ENCODE measurements around the gene SH3BP2. TPM values are rescaled to one million over a fixed set of nuclear protein-coding genes. Genes with fewer than 3 reads are reported as not detected.

Gene SH3BP2
- total RNA-seq, 1 donor from 2014 or later, result 150 TPM

DNA sequence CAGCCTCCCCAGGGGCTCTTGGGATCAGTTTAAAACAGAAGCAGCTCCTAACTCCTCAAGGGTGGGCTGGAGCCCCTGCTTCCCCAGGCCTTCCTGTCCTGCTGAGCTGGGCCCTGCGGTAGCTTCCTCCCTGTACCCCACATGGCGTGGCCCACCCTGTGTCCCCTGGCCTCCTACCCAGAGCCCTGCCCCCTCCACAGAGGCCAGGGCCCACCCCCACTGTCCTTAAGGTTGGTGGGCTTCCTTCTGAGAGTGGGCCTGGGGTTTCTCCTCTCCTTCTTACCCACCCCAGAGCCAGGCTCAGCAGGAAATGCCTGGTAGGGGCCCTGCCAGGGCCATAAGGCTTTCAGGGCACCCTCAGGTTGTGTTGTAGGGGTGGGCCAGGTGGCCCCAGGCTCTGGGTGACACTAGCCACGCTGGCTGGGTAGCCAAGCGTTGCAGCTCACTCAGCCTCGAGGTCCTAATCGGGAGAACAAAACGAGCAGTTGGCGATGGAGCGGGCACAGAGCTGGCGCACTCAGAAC lies 11.6 kb downstream of the SH3BP2 start:
- Mint-ChIP-seq H3K27ac (ENCODE audit: unreplicated experiment) (no peak overlapping the region), H3K9me3 (ENCODE audit: unreplicated experiment) (no peaks in the 10 kb centered on the region), H3K4me3 (ENCODE audit: unreplicated experiment) (no peak overlapping the region), H3K4me1 (ENCODE audit: unreplicated experiment) (peaks cover 19% of the 10 kb centered on the region), H3K36me3 (ENCODE audit: low read depth, unreplicated experiment) (peaks cover 3% of the 10 kb centered on the region), H3K27me3 (ENCODE audit: unreplicated experiment) (peaks cover 11% of the 10 kb centered on the region)
- TF ChIP-seq CTCF (IDR thresholded peaks at IDR 0.05; ENCODE audit: unreplicated experiment), result no peak
- no peak for DNase-seq (ENCODE audit: low spot score)

GRCh38 chr4:2804973-2805501 lies 12.2 kb downstream of the SH3BP2 start:
- no peaks in the 10 kb centered on the region for H3K9me3 Mint-ChIP-seq (ENCODE audit: unreplicated experiment)
- peaks cover 15% of the 10 kb centered on the region for H3K4me1 Mint-ChIP-seq (ENCODE audit: unreplicated experiment)
- H3K27ac Mint-ChIP-seq (ENCODE audit: unreplicated experiment), result no peak overlapping the region
- DNase-seq (ENCODE audit: low spot score), result no peak
- no peak for TF ChIP-seq CTCF (IDR thresholded peaks at IDR 0.05; ENCODE audit: unreplicated experiment)
- H3K27me3 Mint-ChIP-seq (ENCODE audit: unreplicated experiment), result peaks cover 11% of the 10 kb centered on the region
- H3K4me3 Mint-ChIP-seq (ENCODE audit: unreplicated experiment), result no peak overlapping the region
- H3K36me3 Mint-ChIP-seq (ENCODE audit: low read depth, unreplicated experiment), result peaks cover 3% of the 10 kb centered on the region

DNA sequence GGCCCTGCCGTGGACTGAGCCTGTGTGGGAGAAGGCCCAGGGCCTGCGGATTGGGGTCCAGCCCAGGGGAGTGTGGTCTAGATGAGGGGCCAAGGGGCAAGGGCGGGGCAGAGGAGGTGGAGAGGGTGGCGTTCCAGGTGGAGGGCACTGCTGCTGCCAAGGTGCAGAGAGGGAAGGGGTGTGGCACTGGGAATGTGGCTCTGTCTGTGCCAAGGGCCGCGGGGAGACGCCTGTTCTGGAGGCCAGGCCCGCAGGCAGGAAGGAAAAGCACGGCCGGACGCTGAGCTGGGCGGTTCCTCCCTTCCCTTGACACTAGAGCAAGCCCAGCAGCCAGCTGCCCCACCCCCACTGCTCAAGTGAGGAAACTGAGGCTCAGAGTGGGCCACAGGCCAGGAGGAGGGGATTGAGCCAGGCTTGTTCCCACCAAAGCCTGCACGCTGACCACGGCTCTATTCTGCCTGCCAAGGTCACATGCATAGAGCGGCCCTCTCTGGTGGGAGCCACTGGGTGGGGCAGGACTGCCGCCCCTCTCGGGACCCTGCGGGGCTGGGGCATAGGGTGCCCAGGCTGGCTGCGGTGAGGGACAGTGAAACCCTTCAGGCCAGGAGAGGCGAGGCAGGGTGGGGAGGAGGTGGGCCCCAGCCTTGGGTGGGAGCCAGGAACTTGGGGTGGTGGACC lies 13.0 kb downstream of the SH3BP2 start:
- Mint-ChIP-seq H3K4me3 (ENCODE audit: unreplicated experiment) (no peak overlapping the region), H3K27ac (ENCODE audit: unreplicated experiment) (no peak overlapping the region), H3K4me1 (ENCODE audit: unreplicated experiment) (peaks cover 19% of the 10 kb centered on the region), H3K36me3 (ENCODE audit: low read depth, unreplicated experiment) (peaks cover 3% of the 10 kb centered on the region), H3K27me3 (ENCODE audit: unreplicated experiment) (peaks cover 9% of the 10 kb centered on the region), H3K9me3 (ENCODE audit: unreplicated experiment) (no peaks in the 10 kb centered on the region)
- no peak for TF ChIP-seq CTCF (IDR thresholded peaks at IDR 0.05; ENCODE audit: unreplicated experiment)
- no peak for DNase-seq (ENCODE audit: low spot score)

DNA sequence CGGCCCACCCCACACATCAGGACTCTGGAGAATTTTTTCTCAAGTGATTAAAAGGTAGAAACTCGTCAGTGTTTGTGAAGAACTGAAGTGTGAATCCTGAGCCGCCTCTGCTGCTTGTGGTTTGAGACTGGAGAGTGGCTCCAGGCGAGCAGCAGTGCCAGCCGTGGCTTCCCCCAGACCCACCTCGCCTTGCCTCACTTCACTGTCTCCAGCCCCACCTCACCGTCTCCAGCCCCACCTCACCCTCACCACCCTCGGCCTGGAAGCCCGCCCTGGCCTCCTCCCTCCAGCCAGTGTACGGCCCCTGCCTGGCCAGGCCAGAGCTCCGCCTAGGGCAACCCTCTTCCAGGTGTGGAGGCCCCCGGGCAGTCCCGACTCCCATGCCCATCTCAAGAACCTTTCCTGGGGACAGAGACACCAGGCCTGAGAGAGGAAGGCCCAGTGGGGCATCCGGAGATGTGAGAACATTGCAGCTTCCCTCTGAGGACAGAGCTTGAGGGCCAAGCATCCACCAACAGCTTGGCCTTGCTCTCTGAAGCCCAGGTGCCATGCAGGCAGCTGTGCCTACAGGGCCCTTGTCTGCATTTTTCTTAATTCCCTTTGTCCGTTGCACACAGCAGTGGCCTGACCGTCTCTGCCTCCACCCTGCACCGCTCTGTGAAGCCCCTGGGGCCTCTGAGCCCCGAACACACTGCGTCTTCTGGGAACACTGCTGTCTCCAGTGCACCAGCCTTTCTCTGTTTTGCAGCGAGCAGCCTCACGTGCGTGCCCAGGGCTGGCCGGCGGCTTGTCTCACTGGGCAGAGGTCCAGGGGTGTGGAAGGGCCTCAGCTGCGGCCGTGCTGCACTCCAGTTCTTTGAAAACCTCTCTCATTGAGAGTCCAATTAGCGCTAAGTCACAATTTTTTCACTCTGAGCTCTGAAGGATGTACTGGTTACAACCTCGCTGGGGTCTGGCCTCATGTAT lies 13.8 kb downstream of the SH3BP2 start:
- Mint-ChIP-seq H3K9me3 (ENCODE audit: unreplicated experiment) (no peaks in the 10 kb centered on the region), H3K36me3 (ENCODE audit: low read depth, unreplicated experiment) (peaks cover 3% of the 10 kb centered on the region), H3K4me1 (ENCODE audit: unreplicated experiment) (peaks cover 21% of the 10 kb centered on the region), H3K4me3 (ENCODE audit: unreplicated experiment) (peak overlapping the region; percentile 60), H3K27ac (ENCODE audit: unreplicated experiment) (no peak overlapping the region), H3K27me3 (ENCODE audit: unreplicated experiment) (peaks cover 13% of the 10 kb centered on the region)
- DNase-seq (ENCODE audit: low spot score), result no peak
- TF ChIP-seq CTCF (IDR thresholded peaks at IDR 0.05; ENCODE audit: unreplicated experiment), result no peak
